HG03159 (cell line): ENCODE results near the gene MAD1L1.
"Not testable (repeated sequence)": the region's sequence is repeated elsewhere in the genome, so short reads cannot be mapped to it uniquely, and the experiment has no call there.

ENCODE experiments used
- ATAC-seq: cut with Tn5 transposase; IDR thresholded peaks from one replicate; pipeline ENCODE4 v1.9.1; 2021; ENCODE audit warnings: mild to moderate bottlenecking, moderate library complexity; ENCODE audit not compliant: unreplicated experiment

The MAD1L1 gene

GRCh38 chr7:2008101-2008935 is 224.4 kb downstream of the MAD1L1 start:
- no peak for ATAC-seq

GRCh38 chr7:2007551-2007950 is 225.2 kb downstream of the MAD1L1 start:
- ATAC-seq: no peak

GRCh38 chr7:2006921-2007381 is 225.8 kb downstream of the MAD1L1 start:
- no peak for ATAC-seq

- ATAC-seq: no peak
These were observed 226.4 kb downstream of the MAD1L1 start for GRCh38 chr7:2006231-2006771.

GRCh38 chr7:2005786-2006185 is 227.0 kb downstream of the MAD1L1 start:
- ATAC-seq: no peak

GRCh38 chr7:2004841-2005725 is 227.7 kb downstream of the MAD1L1 start:
- no peak for ATAC-seq

- no peak for ATAC-seq
These were observed 228.6 kb downstream of the MAD1L1 start for GRCh38 chr7:2003931-2004812.

GRCh38 chr7:2003451-2003930 is 229.3 kb downstream of the MAD1L1 start:
- no peak for ATAC-seq

GRCh38 chr7:2002561-2003450 is 229.9 kb downstream of the MAD1L1 start:
- ATAC-seq: no peak

GRCh38 chr7:2001601-2002442 is 230.9 kb downstream of the MAD1L1 start:
- no peak for ATAC-seq

GRCh38 chr7:2000746-2001321 is 231.9 kb downstream of the MAD1L1 start:
- ATAC-seq: no peak

- no peak for ATAC-seq
These were observed 232.5 kb downstream of the MAD1L1 start for GRCh38 chr7:2000153-2000687.

GRCh38 chr7:1999278-1999984 is 233.3 kb downstream of the MAD1L1 start:
- ATAC-seq: no peak

- no peak for ATAC-seq
These were observed 234.6 kb downstream of the MAD1L1 start for GRCh38 chr7:1998146-1998545.

- no peak for ATAC-seq
These were observed 235.1 kb downstream of the MAD1L1 start for GRCh38 chr7:1997537-1998076.

- ATAC-seq: no peak
These were observed 235.9 kb downstream of the MAD1L1 start for GRCh38 chr7:1996816-1997215.

- not testable (repeated sequence) for ATAC-seq
These were observed 236.8 kb downstream of the MAD1L1 start for GRCh38 chr7:1995911-1996420.
